HepG2 (cell line): ENCODE data around the gene B3GNT7. TPM values are rescaled to one million over a fixed set of nuclear protein-coding genes. Genes with fewer than 3 reads are reported as not detected.

Experiments used
- FOXJ3 ChIP-seq: sonication (generic); formaldehyde crosslinking; IDR thresholded peaks from 2 replicates; pipeline ENCODE4 v1.4.0; 2020; ENCODE audit warnings: missing genetic modification reagents, mild to moderate bottlenecking, borderline replicate concordance
- FOXM1 ChIP-seq: sonication (generic); formaldehyde crosslinking; IDR thresholded peaks from 2 replicates; pipeline ENCODE4 v1.5.0; 2020; ENCODE audit warnings: missing genetic modification reagents
- KDM5A ChIP-seq: fragments of 200-600 bp; sonication (generic); IDR thresholded peaks from 2 replicates; pipeline ENCODE4 v1.7.0; 2018; ENCODE audit warnings: antibody characterized with exemption, mild to moderate bottlenecking, low read length, borderline replicate concordance
- PHF21A ChIP-seq: sonication (generic); formaldehyde crosslinking; IDR thresholded peaks from 2 replicates; pipeline ENCODE4 v1.5.0; 2020; ENCODE audit warnings: mild to moderate bottlenecking, missing genetic modification reagents
- PPARG ChIP-seq: conservative IDR thresholded peaks from 2 replicates; pipeline ENCODE4 v1.6.1; 2016; ENCODE audit warnings: missing biosample characterization, missing genetic modification reagents
- PRMT3 ChIP-seq: sonication (generic); formaldehyde crosslinking; IDR thresholded peaks from 2 replicates; pipeline ENCODE4 v1.8.1; 2022; ENCODE audit warnings: low read depth, mild to moderate bottlenecking, moderate library complexity, missing genetic modification reagents, borderline replicate concordance
- RBM39 ChIP-seq: fragments of 200-400 bp; formaldehyde crosslinking; IDR thresholded peaks from one replicate; pipeline ENCODE4 v1.6.1; 2018; ENCODE audit warnings: antibody characterized with exemption, mild to moderate bottlenecking, low read depth, low read length; ENCODE audit not compliant: poor library complexity, severe bottlenecking
- SIN3B ChIP-seq: fragments of 150-350 bp; IDR thresholded peaks from 2 replicates; pipeline ENCODE4 v1.6.1; 2014; ENCODE audit warnings: low read length
- ZBTB26 ChIP-seq: IDR thresholded peaks from 2 replicates; pipeline ENCODE4 v1.6.1; 2016; ENCODE audit warnings: missing compliant biosample characterization, missing genetic modification reagents, borderline replicate concordance
- ZC3H13 ChIP-seq: sonication (generic); formaldehyde crosslinking; IDR thresholded peaks from 2 replicates; pipeline ENCODE4 v1.8.1; 2023; ENCODE audit warnings: mild to moderate bottlenecking, missing genetic modification reagents, moderate library complexity
- ZNF142 ChIP-seq: sonication (generic); formaldehyde crosslinking; IDR thresholded peaks from 2 replicates; pipeline ENCODE4 v1.4.0; 2020; ENCODE audit warnings: missing genetic modification reagents
- ZNF343 ChIP-seq: sonication (generic); formaldehyde crosslinking; IDR thresholded peaks from 2 replicates; pipeline ENCODE4 v1.4.0; 2020; ENCODE audit warnings: mild to moderate bottlenecking, missing genetic modification reagents
- ZNF563 ChIP-seq: sonication (generic); formaldehyde crosslinking; IDR thresholded peaks from 2 replicates; pipeline ENCODE4 v1.8.0; 2022; ENCODE audit warnings: mild to moderate bottlenecking, moderate library complexity, missing genetic modification reagents
- ZNF724P ChIP-seq: sonication (generic); formaldehyde crosslinking; IDR thresholded peaks from 2 replicates; pipeline ENCODE4 v1.8.0; 2022; ENCODE audit warnings: missing genetic modification reagents, borderline replicate concordance
- ZNF883 ChIP-seq: sonication (generic); formaldehyde crosslinking; IDR thresholded peaks from 2 replicates; pipeline ENCODE4 v1.5.1; 2020; ENCODE audit warnings: mild to moderate bottlenecking, missing genetic modification reagents; ENCODE audit errors: not compliant biosample characterization
- polyA plus RNA-seq, 8 experiments: library from polyadenylated mRNA; depleted of rRNA in 3 of 8; stranded (reverse) in 7 of 8; unstranded in 1 of 8; fragments of >200 nt; fragmentation: Illumina TruSeq in 4 of 8; extraction: Trizol in 4 of 8; gene quantifications; 2 replicates each; pipeline versions ENCODE4 v1.2.1 to v1.2.3, GENCODE V29; 2011 to 2016; ENCODE audit warnings: low read depth in 4 of 8, missing spikeins in 1 of 8, mixed read lengths in 1 of 8; ENCODE audit not compliant: insufficient read depth in 1 of 8
- total RNA-seq, 5 experiments: library from RNA; depleted of rRNA; stranded (reverse); fragments of >200 nt; fragmentation: Illumina TruSeq; extraction: Trizol; gene quantifications; 2 replicates each; pipeline ENCODE4 v1.2.3, GENCODE V29; 2016; ENCODE audit warnings: low read depth in 1 of 5
- TF ChIP-seq, protein P1 (sequence below): sonication (generic); formaldehyde crosslinking; IDR thresholded peaks from 2 replicates; pipeline ENCODE4 v1.4.0; 2020; ENCODE audit warnings: missing genetic modification reagents, low read depth, mild to moderate bottlenecking, borderline replicate concordance
- TF ChIP-seq, protein P2 (sequence below): IDR thresholded peaks from 2 replicates; pipeline ENCODE4 v1.6.1; 2016; ENCODE audit warnings: control low read depth

Gene B3GNT7
- total and polyA plus RNA-seq, 2 of the 13 experiments (the other 11 are each of a cell fraction or from before 2014, with no cell fraction given): 0.04 to 0.24 TPM

DNA sequence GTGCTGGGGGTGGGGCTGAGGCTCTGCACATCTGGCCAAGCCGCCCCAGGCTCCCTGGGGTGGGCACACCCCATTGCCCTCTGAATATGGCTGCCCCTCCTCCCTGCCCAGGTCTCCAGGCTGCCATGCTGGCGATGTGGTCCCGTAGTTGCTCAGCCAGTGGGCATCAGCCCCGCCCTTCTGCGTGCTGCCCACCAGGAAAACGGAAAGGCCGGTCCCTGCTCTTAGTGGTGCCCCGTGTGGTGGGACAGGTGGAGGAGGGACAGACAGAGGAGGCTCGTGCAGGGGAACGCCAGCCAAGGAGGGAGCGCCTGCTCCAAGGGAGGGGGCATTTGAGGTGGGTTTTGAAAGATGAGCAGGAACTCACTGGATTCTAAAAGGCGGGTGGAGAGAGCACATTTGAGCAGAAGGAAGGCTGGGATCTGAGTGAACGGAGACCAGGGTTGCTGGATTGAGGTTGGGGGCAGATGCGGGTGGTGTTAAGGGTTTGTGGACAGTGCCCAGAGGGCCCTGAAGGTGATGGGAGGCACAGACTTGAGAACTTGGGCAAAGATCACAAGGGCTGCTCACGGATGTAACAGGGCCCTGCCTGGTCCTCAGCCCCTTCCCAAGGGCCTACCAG, 6.7 kb upstream of the B3GNT7 start (continued):
- TF ChIP-seq ZBTB26 (CRISPR knock-in tag) (no peak), RBM39 (peak; percentile 15), PHF21A (CRISPR knock-in tag) (no peak), ZC3H13 (no peak), ZNF142 (CRISPR knock-in tag) (no peak), ZNF724P (no peak), KDM5A (no peak), SIN3B (no peak), ZNF883 (CRISPR knock-in tag) (peak; percentile 1), PPARG (CRISPR knock-in tag) (no peak), PRMT3 (CRISPR knock-in tag) (0 out of 2 replicates have a peak, but pooled peaks have one; percentile 51), ZNF563 (no peak), FOXJ3 (CRISPR knock-in tag) (no peak), FOXM1 (CRISPR knock-in tag) (no peak), ZNF343 (CRISPR knock-in tag) (0 out of 2 replicates have a peak, but pooled peaks have one; percentile 13)
- TF ChIP-seq, protein P1, sequence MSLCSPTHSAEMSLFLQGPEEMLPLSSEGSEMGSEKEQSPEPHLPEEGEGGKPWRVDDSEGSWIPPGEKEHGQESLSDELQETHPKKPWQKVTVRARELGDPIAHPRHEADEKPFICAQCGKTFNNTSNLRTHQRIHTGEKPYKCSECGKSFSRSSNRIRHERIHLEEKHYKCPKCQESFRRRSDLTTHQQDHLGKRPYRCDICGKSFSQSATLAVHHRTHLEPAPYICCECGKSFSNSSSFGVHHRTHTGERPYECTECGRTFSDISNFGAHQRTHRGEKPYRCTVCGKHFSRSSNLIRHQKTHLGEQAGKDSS (CRISPR knock-in tag): 0 out of 2 replicates have a peak, but pooled peaks have one; percentile 18
- TF ChIP-seq, protein P2, sequence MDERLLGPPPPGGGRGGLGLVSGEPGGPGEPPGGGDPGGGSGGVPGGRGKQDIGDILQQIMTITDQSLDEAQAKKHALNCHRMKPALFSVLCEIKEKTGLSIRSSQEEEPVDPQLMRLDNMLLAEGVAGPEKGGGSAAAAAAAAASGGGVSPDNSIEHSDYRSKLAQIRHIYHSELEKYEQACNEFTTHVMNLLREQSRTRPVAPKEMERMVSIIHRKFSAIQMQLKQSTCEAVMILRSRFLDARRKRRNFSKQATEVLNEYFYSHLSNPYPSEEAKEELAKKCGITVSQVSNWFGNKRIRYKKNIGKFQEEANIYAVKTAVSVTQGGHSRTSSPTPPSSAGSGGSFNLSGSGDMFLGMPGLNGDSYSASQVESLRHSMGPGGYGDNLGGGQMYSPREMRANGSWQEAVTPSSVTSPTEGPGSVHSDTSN (CRISPR knock-in tag): no peak
